D721Med (cell line): ENCODE measurements around the gene FOXI1.

Experiments
- DNase-seq: peaks from one replicate; pipeline ENCODE4 v3.0.0; 2011; ENCODE audit warnings: low spot score; ENCODE audit not compliant: insufficient read length
- FAIRE-seq: peaks from 2 replicates; lab custom pipeline; 2011; peaks lifted over from hg19 to GRCh38; lab: Jason Lieb, UNC
- CTCF ChIP-seq: IDR thresholded peaks from 2 replicates; pipeline ENCODE4 v1.5.1; 2012; ENCODE audit warnings: mild to moderate bottlenecking, control low read depth; ENCODE audit not compliant: insufficient read depth; ENCODE audit errors: missing control alignments

The FOXI1 gene

GRCh38 chr5:170143710-170144109 lies 38.0 kb downstream of the FOXI1 start:
- no peak for TF ChIP-seq CTCF
- no peak for FAIRE-seq

GRCh38 chr5:170144286-170145023 lies 38.8 kb downstream of the FOXI1 start:
- no peak for FAIRE-seq
- no peak for DNase-seq
- no peak for TF ChIP-seq CTCF

More at GRCh38 chr5:170143710-170144109, 38.0 kb downstream of the FOXI1 start:
- no peak for DNase-seq

GRCh38 chr5:170145462-170145861 lies 39.8 kb downstream of the FOXI1 start:
- TF ChIP-seq CTCF = no peak
- no peak for FAIRE-seq
- DNase-seq = no peak

GRCh38 chr5:170147051-170147752 lies 41.5 kb downstream of the FOXI1 start:
- no peak for TF ChIP-seq CTCF
- FAIRE-seq = no peak
- no peak for DNase-seq

GRCh38 chr5:170147753-170148264 lies 42.1 kb downstream of the FOXI1 start:
- TF ChIP-seq CTCF = no peak
- FAIRE-seq (no peak), DNase-seq (no peak)

- no peak for FAIRE-seq
- DNase-seq = no peak
- no peak for TF ChIP-seq CTCF
Measured at GRCh38 chr5:170148430-170149205, 42.9 kb downstream of the FOXI1 start.
